HCT116 (cell line): ENCODE data around the gene FRRS1. TPM values are rescaled to one million over a fixed set of nuclear protein-coding genes. Genes with fewer than 3 reads are reported as not detected.

Source experiments
- ATAC-seq: fragments of 200-7000 bp; cut with Tn5 transposase; 2 replicates; pipeline ENCODE4 v1.9.1; 2020; ENCODE audit warnings: mild to moderate bottlenecking, moderate library complexity
- BruUV-seq: library from RNA; stranded (reverse); fragments of 400-500 nt; replicated peaks from 2 replicates; lab custom pipeline; 2021; lab: Mats Ljungman, UMichigan
- CTCF ChIA-PET: fragments of 300-600 bp; sonication (Branson Sonifier 250); formaldehyde crosslinking; loops from one replicate; lab custom pipeline; 2021; ENCODE audit warnings: antibody characterized with exemption; lab: Charles Lee
- POLR2A ChIA-PET: fragments of 300-600, 350-600 bp; sonication (Branson Sonifier 250); formaldehyde crosslinking; loops from one replicate; lab custom pipeline; 2021; ENCODE audit warnings: antibody characterized with exemption; lab: Charles Lee
- RAD21 ChIA-PET, 2 experiments: fragments of 300-600 bp; sonication (Branson Sonifier 250); formaldehyde crosslinking; loops; one replicate each; lab custom pipeline; 2023; ENCODE audit warnings: low total read pairs in 2 of 2; ENCODE audit not compliant: uncharacterized antibody in 2 of 2, unreplicated experiment in 2 of 2, low non-redundant PET in 1 of 2; lab: Charles Lee
- DNase-seq: peaks from one replicate; pipeline ENCODE4 v3.0.0-alpha.2; 2010; ENCODE audit warnings: low read depth, low spot score
- H2AFZ ChIP-seq: fragments of 200-600 bp; shearing (Covaris generic), sonication (generic); 2 replicates; pipeline ENCODE4 v1.6.1; 2017; ENCODE audit warnings: low read depth, mixed run types, mixed read lengths, antibody characterized with exemption, low read length; ENCODE audit not compliant: poor library complexity, severe bottlenecking
- H3K27ac ChIP-seq: 2 replicates; pipeline ENCODE4 v1.5.1; 2012; ENCODE audit warnings: low read depth, low read length
- H3K27me3 ChIP-seq: fragments of 200-600 bp; sonication (generic); 2 replicates; pipeline ENCODE4 v1.6.1; 2016; ENCODE audit warnings: mixed run types, low read length, mixed read lengths; ENCODE audit not compliant: insufficient read depth
- H3K36me3 ChIP-seq, 2 experiments: fragments of 200-500 bp in 1 of 2; fragments of 200-600 bp in 1 of 2; sonication (Bioruptor generic) in 1 of 2; sonication (generic) in 1 of 2; 2 replicates each; pipeline versions ENCODE4 v1.5.1 to v1.6.1; 2014 to 2016; ENCODE audit warnings: low read length in 2 of 2, inconsistent platforms in 1 of 2, mixed read lengths in 1 of 2, mixed run types in 1 of 2; ENCODE audit not compliant: insufficient read depth in 2 of 2, control insufficient read depth in 1 of 2
- H3K4me1 ChIP-seq, 2 experiments: fragments of 200-600 bp in 1 of 2; sonication (generic) in 1 of 2; 2 replicates each; pipeline versions ENCODE4 v1.5.1 to v1.6.1; 2012 to 2017; ENCODE audit warnings: low read length in 2 of 2, inconsistent platforms in 1 of 2, mild to moderate bottlenecking in 1 of 2, mixed read lengths in 1 of 2, mixed run types in 1 of 2, moderate library complexity in 1 of 2; ENCODE audit not compliant: insufficient read depth in 2 of 2, control insufficient read depth in 1 of 2
- H3K4me2 ChIP-seq: fragments of 200-600 bp; sonication (generic); 2 replicates; pipeline ENCODE4 v1.6.1; 2017; ENCODE audit warnings: mixed run types, low read length, mixed read lengths
- H3K4me3 ChIP-seq, 2 experiments: fragments of 200-600 bp in 1 of 2; sonication (generic) in 1 of 2; replicated peaks in 1 of 2; 2 replicates each; pipeline ENCODE4 v1.5.1; 2011 to 2016; ENCODE audit warnings: low read length in 2 of 2, control low read depth in 1 of 2, low read depth in 1 of 2, mild to moderate bottlenecking in 1 of 2, mixed read lengths in 1 of 2, mixed run types in 1 of 2
- H3K79me2 ChIP-seq: fragments of 200-600 bp; sonication (generic); 2 replicates; pipeline ENCODE4 v1.6.1; 2017; ENCODE audit warnings: mild to moderate bottlenecking, mixed run types, low read length, moderate library complexity, mixed read lengths; ENCODE audit not compliant: insufficient read depth
- H3K9ac ChIP-seq: fragments of 200-600 bp; sonication (generic); 2 replicates; pipeline ENCODE4 v1.6.1; 2016; ENCODE audit warnings: low read length, mixed read lengths
- H3K9me2 ChIP-seq: fragments of 200-600 bp; sonication (generic), shearing (Covaris generic); 2 replicates; pipeline ENCODE4 v1.6.1; 2017; ENCODE audit warnings: mixed run types, mild to moderate bottlenecking, moderate library complexity; ENCODE audit not compliant: insufficient read depth
- H3K9me3 ChIP-seq, 2 experiments: fragments of 200-500 bp in 1 of 2; fragments of 200-600 bp in 1 of 2; sonication (Bioruptor generic) in 1 of 2; sonication (generic) in 1 of 2; 2 replicates each; pipeline ENCODE4 v1.6.1; 2014 to 2017; ENCODE audit warnings: low read length in 2 of 2, mixed read lengths in 2 of 2, inconsistent platforms in 1 of 2, low read depth in 1 of 2, mild to moderate bottlenecking in 1 of 2, mixed run types in 1 of 2, moderate library complexity in 1 of 2; ENCODE audit not compliant: control insufficient read depth in 1 of 2, insufficient read depth in 1 of 2
- H4K20me1 ChIP-seq: fragments of 200-600 bp; sonication (generic), shearing (Covaris generic); 2 replicates; pipeline ENCODE4 v1.6.1; 2017; ENCODE audit warnings: mixed run types, mild to moderate bottlenecking, moderate library complexity; ENCODE audit not compliant: insufficient read depth
- ATF3 ChIP-seq: IDR thresholded peaks from 2 replicates; pipeline ENCODE4 v1.6.1; 2012
- CBX3 ChIP-seq: IDR thresholded peaks from 2 replicates; pipeline ENCODE4 v1.6.1; 2012; ENCODE audit warnings: low read depth
- CEBPB ChIP-seq: IDR thresholded peaks from 2 replicates; pipeline ENCODE4 v1.6.1; 2012; ENCODE audit warnings: low read depth
- EZH2 ChIP-seq: fragments of 200-600 bp; sonication (generic); IDR thresholded peaks from 2 replicates; pipeline ENCODE4 v1.6.1; 2017; ENCODE audit warnings: antibody characterized with exemption, mixed run types
- JUND ChIP-seq: IDR thresholded peaks from 2 replicates; pipeline ENCODE4 v1.6.1; 2012
- POLR2A ChIP-seq: IDR thresholded peaks from 2 replicates; pipeline ENCODE4 v1.7.0; 2011; ENCODE audit warnings: borderline replicate concordance; ENCODE audit not compliant: insufficient read depth, insufficient read length; ENCODE audit errors: extremely low read depth
- RAD21 ChIP-seq: IDR thresholded peaks from 2 replicates; pipeline ENCODE4 v1.6.1; 2012; ENCODE audit warnings: low read depth, mild to moderate bottlenecking
- SIN3A ChIP-seq: IDR thresholded peaks from 2 replicates; pipeline ENCODE4 v1.6.1; 2012; ENCODE audit warnings: low read depth
- SP1 ChIP-seq: IDR thresholded peaks from 2 replicates; pipeline ENCODE4 v1.6.1; 2012; ENCODE audit warnings: low read depth
- SRF ChIP-seq: IDR thresholded peaks from 2 replicates; pipeline ENCODE4 v1.6.1; 2012; ENCODE audit warnings: low read depth
- ZBTB33 ChIP-seq: IDR thresholded peaks from 2 replicates; pipeline ENCODE4 v1.6.1; 2011; ENCODE audit warnings: mild to moderate bottlenecking, low read length, moderate library complexity; ENCODE audit not compliant: insufficient replicate concordance; ENCODE audit errors: extremely low read depth
- ZFX ChIP-seq: fragments of 450-650 bp; IDR thresholded peaks from 2 replicates; pipeline ENCODE4 v1.6.1; 2017
- intact Hi-C: fragments of 100-400 bp; cut with micrococcal nuclease; formaldehyde crosslinking; loops from 2 replicates; pipeline ENCODE4 v1.10.0; 2022
- total RNA-seq: library from RNA; stranded (reverse); gene quantifications from one replicate; pipeline ENCODE4 v1.2.1, GENCODE V29; 2021; ENCODE audit not compliant: unreplicated experiment

FRRS1 gene
- total RNA-seq, 1 experiment from 2014 or later: 19.8 TPM

GRCh38 chr1:99705385-99705784 lies 61.0 kb downstream of the FRRS1 start:
- TF ChIP-seq ATF3 (no peak), JUND (no peak), SIN3A (no peak), CEBPB (no peak), SP1 (no peak), ZBTB33 (no peak), POLR2A (no peak), SRF (no peak), CBX3 (no peak), EZH2 (no peak), ZFX (no peak), RAD21 (no peak)
- no peak for ATAC-seq
- RAD21 ChIA-PET: no interaction called here
- Histone ChIP-seq H3K4me3 (no peak overlapping the region), H3K9me2 (no peaks in the 10 kb centered on the region), H4K20me1 (no peaks in the 10 kb centered on the region), H3K27me3 (no peaks in the 10 kb centered on the region), H3K9me3 (0 out of 4 replicates have a peak, but pooled peaks cover 0 to 5% of the 10 kb centered on the region in 2 experiments), H3K27ac (no peak overlapping the region), H3K79me2 (no peaks in the 10 kb centered on the region), H3K4me2 (no peak overlapping the region), H3K4me1 (no peaks in the 10 kb centered on the region), H3K9ac (no peak overlapping the region), H3K36me3 (peaks cover 0 to 12% of the 10 kb centered on the region in 2 experiments; a peak in 3 of 4 replicates), H2AFZ (no peak overlapping the region)
- no TSS peak for BruUV-seq
- POLR2A ChIA-PET: no interaction called here
- intact Hi-C loops: loop anchor here (5.0 to 10.0 kb wide), 4 partner anchors 223 to 958 kb away; no protein-coding TSS in a partner anchor
- DNase-seq: no peak
- CTCF ChIA-PET: no interaction called here
